Right renal pelvis (tissue), 4 donors: ENCODE results near the gene ABI3BP. TPM values are rescaled to one million over a fixed set of nuclear protein-coding genes. Genes with fewer than 3 reads are reported as not detected.
"Not testable (repeated sequence)": the region's sequence is repeated elsewhere in the genome, so short reads cannot be mapped to it uniquely, and the experiment has no call there.

ENCODE experiments used
- DNase-seq, 4 donors: peaks; one replicate each; pipeline ENCODE4 v3.0.0-alpha.2; 2013; ENCODE audit warnings: low read depth in 4 of 4, low spot score in 3 of 4, missing footprints in 1 of 4
- polyA plus RNA-seq, 4 donors: library from polyadenylated mRNA; unstranded; fragments of 120-200 nt; gene quantifications; one replicate each; pipeline ENCODE4 v1.2.1, GENCODE V29; 2013; ENCODE audit not compliant: insufficient read length in 4 of 4

Gene ABI3BP, protein sequence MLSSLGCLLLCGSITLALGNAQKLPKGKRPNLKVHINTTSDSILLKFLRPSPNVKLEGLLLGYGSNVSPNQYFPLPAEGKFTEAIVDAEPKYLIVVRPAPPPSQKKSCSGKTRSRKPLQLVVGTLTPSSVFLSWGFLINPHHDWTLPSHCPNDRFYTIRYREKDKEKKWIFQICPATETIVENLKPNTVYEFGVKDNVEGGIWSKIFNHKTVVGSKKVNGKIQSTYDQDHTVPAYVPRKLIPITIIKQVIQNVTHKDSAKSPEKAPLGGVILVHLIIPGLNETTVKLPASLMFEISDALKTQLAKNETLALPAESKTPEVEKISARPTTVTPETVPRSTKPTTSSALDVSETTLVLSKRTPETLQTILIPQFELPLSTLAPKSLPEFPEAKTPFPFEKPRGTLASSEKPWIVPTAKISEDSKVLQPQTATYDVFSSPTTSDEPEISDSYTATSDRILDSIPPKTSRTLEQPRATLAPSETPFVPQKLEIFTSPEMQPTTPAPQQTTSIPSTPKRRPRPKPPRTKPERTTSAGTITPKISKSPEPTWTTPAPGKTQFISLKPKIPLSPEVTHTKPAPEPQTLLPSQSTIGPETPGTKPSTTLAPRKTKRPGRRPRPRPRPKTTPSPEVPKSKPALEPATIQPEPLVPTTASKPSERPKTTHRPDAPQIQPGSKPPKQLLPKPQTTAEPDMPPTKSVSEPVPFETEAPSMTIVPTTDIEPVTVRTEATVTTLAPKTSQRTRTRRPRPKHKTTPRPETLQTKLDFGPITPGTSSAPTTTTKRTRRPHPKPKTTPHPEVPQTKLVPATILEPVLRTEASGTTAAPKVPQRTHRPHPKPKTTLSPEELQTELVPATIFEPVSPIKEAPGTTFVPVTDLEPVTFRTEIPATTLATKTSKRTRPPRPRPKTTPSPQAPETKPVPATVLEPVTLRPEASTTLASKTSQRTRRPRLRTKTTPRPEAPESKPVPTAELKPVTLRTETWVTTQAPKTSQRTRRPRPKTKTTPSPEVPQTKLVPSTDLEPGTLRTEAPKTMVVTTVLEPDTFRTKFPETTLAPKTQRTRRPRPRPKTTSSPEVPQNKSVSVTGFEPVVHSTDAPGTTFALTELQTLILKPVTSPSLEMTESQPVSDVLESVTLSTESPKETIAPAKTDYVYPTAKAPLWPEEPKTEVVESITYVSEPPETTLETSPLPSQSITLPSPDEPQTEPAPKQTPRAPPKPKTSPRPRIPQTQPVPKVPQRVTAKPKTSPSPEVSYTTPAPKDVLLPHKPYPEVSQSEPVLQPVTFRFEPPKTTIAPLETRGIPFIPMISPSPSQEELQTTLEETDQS (N-terminal part only)
- polyA plus RNA-seq = 10 to 100 TPM; 18.4 to 38.1 (median 28.2) TPM

GRCh38 chr3:100993309-100993708 lies at the start of gene ABI3BP:
TSS of gene ABI3BP (minus strand) at chr3:100993421. CDS start at chr3:100993384, 37 bp downstream.
- no peak for DNase-seq

- DNase-seq = no peak
Observed at GRCh38 chr3:101039285-101039684, 46.1 kb upstream of the ABI3BP start.

DNA sequence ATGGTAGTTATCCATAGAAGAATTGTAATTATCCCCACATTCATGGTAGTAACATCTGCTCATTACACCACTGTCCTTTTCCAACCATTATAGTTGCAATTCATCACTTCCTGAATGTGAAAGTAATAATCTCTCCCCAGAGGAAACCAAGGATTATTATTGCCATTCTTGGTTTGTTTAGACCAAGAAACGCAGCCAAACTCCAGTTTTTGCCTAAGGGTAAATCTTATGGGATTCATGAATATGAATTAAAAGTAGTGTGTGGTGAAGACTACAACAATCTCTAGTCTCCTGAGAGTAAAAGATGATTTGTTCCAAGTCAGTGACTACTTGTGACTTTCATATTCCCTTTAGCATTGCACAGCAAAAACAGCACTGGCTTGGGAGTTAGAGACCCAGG lies 45.7 kb upstream of the ABI3BP start:
- no peak for DNase-seq

DNA sequence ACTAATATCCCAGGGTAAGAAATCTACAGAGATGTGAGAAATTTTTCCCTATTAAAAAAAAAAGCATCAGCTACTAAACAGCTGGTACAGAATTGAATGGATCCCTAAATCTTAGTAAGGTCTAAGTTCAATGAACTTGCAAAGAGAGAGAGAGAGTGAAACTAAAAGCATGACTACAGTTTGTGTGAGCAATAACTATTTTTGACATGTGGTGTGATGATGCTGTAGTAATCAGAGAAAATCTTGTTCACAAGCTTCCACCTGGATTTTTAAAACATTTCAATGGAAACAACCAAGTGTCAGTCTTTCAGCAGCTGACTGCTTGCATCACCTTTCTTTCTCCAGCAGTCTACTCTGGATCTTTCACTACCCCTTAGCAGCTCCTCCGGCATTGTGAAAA lies 45.2 kb upstream of the ABI3BP start:
- no peak for DNase-seq

- no peak for DNase-seq
Observed at GRCh38 chr3:101037613-101038012, 44.4 kb upstream of the ABI3BP start.

DNA sequence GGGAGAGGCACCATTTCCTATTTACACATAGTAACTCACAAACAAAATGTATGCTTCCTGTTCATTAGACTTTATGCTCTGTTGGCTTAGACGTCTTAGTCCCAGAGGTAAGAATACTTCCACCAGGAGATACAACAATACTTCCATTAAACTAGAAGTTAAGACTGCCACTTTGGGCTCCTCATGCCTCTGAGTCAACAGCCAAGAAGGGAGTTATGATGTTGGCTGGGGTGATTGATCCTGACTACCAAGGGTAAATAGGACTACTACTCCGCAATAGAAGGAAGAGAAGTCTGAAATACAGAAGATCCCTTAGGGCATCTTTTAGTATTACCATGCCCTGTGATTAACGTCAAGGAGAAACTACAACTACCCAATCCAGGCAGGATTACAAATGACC lies 43.5 kb upstream of the ABI3BP start:
- no peak for DNase-seq

DNA sequence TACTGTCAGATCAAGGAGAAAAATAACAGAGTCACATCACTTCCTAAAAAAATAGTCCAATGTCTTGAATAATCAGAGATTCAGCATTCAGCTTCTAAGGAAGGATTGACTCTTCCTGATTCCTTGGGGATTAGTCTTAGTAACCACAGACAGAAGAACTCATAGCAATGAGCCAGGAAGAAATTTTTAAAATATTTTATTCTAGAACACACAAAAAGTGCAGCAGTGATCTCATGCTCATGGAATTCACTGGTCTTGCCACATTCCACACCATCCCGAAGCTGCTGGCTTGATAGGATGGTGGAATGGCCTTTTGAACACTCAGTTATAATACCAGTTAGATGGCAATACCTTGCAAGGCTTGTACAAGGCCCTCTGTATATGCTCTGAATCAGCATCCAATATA lies 43.0 kb upstream of the ABI3BP start:
- DNase-seq = peak in 1 of 4 donors; percentile 6

DNA sequence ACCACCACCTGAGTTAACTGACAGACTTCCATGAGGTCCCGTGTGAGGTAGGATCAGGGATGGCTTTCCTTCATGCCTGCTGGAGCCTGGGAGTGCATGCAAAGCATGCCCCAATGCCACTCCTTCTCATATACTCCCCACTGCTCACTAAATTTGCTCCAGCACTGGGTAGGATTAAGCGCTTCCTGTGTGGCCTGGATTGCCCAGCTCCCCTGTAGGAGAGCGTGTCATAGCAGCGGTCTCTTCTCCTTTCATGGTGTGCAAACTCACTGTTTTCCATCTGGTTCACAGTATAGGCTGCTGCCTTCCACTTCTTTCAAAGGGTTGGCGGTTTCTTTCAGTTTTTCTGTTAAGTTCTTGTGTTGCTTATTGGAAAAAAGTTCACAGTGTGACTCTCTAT lies 34.1 kb upstream of the ABI3BP start:
- no peak for DNase-seq

DNA sequence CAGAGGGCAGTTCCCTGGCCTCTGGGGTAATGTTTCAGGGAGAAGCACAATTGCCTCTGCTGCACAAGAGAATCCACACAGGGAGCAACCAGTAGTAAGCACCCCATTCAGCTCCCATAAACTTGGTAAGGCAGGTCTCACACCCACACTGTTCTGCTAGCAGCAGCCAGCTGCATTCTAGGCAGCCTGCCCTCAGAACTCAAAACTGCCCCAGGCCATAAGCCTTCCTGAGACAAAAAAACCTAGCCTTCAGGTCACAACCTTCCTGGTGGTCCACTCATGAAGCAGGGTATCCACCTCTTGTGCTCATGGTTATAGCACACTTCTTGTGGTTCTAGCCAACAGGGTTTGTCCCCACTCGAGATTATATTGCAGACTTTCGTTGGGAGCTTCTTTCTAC lies 33.7 kb upstream of the ABI3BP start:
- no peak for DNase-seq

- DNase-seq = no peak
Observed at GRCh38 chr3:101026244-101026643, 33.0 kb upstream of the ABI3BP start.

- no peak for DNase-seq
Observed at GRCh38 chr3:101020351-101021015, 27.3 kb upstream of the ABI3BP start.

DNA sequence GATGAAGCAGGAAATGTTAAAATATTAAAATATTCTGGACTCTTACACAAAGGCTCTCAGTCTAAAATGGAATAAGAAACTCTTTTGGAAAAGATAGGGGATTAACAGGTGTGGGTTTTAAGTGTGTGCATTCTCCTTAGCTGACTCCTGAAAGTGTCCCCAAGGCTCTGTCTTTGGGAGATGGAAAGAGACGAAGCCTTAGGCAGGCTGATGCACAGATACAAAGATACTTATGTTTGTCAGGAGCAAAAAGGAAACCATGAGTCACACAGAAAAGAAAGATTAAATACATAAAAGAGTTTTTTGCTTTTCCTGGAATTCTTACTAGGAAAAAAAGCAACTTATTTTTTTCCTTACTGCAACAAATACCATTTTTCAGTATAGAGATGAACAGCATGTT lies 23.8 kb upstream of the ABI3BP start:
- no peak for DNase-seq

DNA sequence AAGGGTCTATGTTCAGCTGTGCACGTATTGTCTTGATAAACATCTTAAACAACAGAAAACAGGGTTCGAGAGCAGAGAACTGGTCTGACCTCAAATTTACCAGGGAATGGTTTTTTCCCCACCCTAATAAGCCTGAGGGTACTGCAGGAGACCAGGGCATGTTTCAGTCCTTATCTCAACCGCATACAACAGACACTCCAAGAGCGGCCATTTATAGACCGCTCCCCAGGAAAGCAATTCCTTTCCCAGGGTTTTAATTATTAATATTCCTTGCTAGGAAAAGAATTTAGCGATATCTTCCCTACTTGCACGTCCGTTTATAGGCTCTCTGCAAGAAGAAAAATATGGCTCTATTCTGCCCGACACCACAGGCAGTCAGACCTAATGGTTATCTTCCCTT lies 19.1 kb upstream of the ABI3BP start:
- DNase-seq = not testable (repeated sequence)

DNA sequence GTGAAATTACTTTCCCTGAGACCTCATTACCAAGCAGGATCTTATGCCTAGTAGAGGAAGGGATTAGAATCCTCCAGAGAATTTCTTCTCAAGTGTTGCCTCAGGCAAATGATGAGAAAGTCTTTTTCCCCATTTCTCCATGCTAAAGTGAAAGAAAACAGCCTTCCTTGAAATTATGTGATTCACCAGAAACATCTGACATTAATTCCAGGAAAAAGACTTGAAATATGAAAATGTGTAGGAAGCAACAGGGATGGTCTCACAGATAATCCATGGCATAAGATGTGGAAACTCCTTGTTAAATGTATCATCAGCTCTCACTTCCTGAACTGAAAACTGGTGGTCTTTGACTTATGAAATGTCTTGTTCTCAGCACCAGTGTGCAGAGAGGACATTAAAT lies 17.9 kb upstream of the ABI3BP start:
- no peak for DNase-seq

DNA sequence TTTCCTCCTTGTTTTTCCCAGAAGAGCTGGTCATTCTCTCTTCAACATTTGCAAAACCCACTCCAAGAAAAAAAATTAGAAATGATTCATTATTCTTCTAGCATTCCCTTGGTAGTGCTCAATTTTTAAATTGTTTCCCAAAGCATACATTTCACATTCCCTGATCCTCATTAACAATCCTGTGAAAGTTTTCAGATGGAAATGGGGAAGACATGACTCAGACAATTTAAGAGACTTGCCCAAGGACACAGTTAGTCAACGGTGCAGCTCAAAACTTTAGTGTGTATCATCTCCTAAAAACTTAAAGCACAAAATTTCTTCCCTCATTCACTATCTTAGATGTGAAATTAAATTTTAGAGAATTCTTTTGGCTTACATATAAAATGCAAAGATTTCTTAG lies 17.1 kb upstream of the ABI3BP start:
- no peak for DNase-seq

GRCh38 chr3:101009386-101009785 lies 16.2 kb upstream of the ABI3BP start:
- DNase-seq = no peak

- no peak for DNase-seq
Observed at GRCh38 chr3:100999160-100999559, 5.9 kb upstream of the ABI3BP start.

GRCh38 chr3:100994809-100995208 lies 1.6 kb upstream of the ABI3BP start:
- DNase-seq = no peak

DNA sequence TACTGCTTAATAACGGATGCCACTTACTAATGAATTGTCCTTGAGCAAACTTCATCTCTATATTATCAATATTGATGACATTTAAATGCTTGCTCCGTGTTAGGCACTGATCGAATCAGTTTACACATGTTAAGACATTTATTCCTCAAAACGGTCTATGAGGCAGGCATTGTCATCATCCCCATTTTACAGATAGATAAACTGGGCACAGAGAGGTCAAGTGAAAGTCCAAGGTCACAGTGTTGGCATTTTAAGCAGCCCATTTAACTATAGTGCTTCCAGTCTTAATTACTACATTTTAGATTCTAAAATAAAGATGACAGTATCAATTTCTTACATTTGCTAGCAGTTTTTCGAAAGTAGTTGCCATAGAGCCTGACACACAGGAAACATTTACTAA lies 966 bp upstream of the ABI3BP start:
- DNase-seq = no peak
